Measurements from ENCODE around the gene WNT7A. TPM values are rescaled to one million over a fixed set of nuclear protein-coding genes. Genes with fewer than 3 reads are reported as not detected.

WNT7A gene
- total RNA-seq, 1 experiment from 2014 or later, result not detected

- Histone ChIP-seq H3K23ac (ENCODE audit: insufficient read length, low read depth, low read length) (no peak overlapping the region), H4K8ac (replicated peaks; ENCODE audit: insufficient read length, low read depth, low read length) (no peak overlapping the region), H3K79me1 (ENCODE audit: insufficient read depth, low read depth, low read length, poor library complexity, severe bottlenecking) (no peaks in the 10 kb centered on the region), H2BK5ac (ENCODE audit: insufficient read length, low read length) (no peak overlapping the region), H3K9ac (ENCODE audit: extremely low read depth, insufficient read length, low read length) (no peak overlapping the region), H2BK120ac (ENCODE audit: low read depth, low read length, poor library complexity, severe bottlenecking) (no peak overlapping the region), H4K5ac (ENCODE audit: insufficient read length, low read depth, low read length) (no peak overlapping the region), H3K27me3 (ENCODE audit: insufficient read depth, low read length) (no peaks in the 10 kb centered on the region), H3K9me3 (ENCODE audit: control insufficient read depth, low read depth, low read length) (no peaks in the 10 kb centered on the region), H3K4me1 (ENCODE audit: insufficient read depth, low read length) (no peaks in the 10 kb centered on the region), H3K56ac (ENCODE audit: insufficient read length, low read depth, low read length) (no peak overlapping the region), H3K4me2 (ENCODE audit: insufficient read depth, insufficient read length, low read length) (no peak overlapping the region), H3T11ph (ENCODE audit: low read length) (no peak overlapping the region), H2BK15ac (ENCODE audit: low read depth, low read length) (no peak overlapping the region), H4K91ac (ENCODE audit: insufficient read length, low read depth, low read length) (no peak overlapping the region), H3K18ac (ENCODE audit: insufficient read length, low read depth, low read length) (no peak overlapping the region), H3K27ac (ENCODE audit: insufficient read length, low read depth, low read length) (no peak overlapping the region), H3K14ac (ENCODE audit: insufficient read depth, low read length) (no peak overlapping the region), H2BK20ac (ENCODE audit: low read depth, low read length, poor library complexity, severe bottlenecking) (no peak overlapping the region), H2BK12ac (ENCODE audit: insufficient read length, low read depth, low read length) (no peak overlapping the region), H2AK5ac (ENCODE audit: insufficient read length, low read length) (no peak overlapping the region), H4K20me1 (ENCODE audit: control insufficient read depth, insufficient read depth, insufficient read length) (no peaks in the 10 kb centered on the region), H3K23me2 (ENCODE audit: insufficient read length, low read depth, low read length, poor library complexity, severe bottlenecking) (no peaks in the 10 kb centered on the region), H3K79me2 (ENCODE audit: insufficient read depth, low read length) (no peaks in the 10 kb centered on the region), H3K4ac (ENCODE audit: low read depth, low read length) (no peak overlapping the region), H2AFZ (ENCODE audit: low read length) (no peak overlapping the region)
- H3K36me3 Mint-ChIP-seq (ENCODE audit: insufficient read depth in 1 of 3, low read depth in 3 of 3), result no peaks in the 10 kb centered on the region
- TF ChIP-seq CTCF (conservative IDR thresholded peaks at IDR 0.05), result no peak
- WGBS (ENCODE audit: extremely low coverage, insufficient read length, low lambda C conversion rate), result no CpG with 5 or more reads among the region's 12 CpGs
- peaks cover 9 to 27% of the 10 kb centered on the region in 2 experiments; a peak in 3 of 4 replicates for H3K4me1 Mint-ChIP-seq
- no peak for DNase-seq
- no peak overlapping the region for H3K27ac Mint-ChIP-seq
- no peaks in the 10 kb centered on the region; a peak in 1 of 5 replicates for H3K9me3 Mint-ChIP-seq
- peaks cover 13% of the 10 kb centered on the region for H3K27me3 Mint-ChIP-seq (ENCODE audit: low read depth)
- no peak overlapping the region for H3K4me3 Mint-ChIP-seq
Observed at GRCh38 chr3:13793451-13793850, 86.4 kb downstream of the WNT7A start.

All from H9 (cell line).